ENCODE measurements around the gene ALPL. TPM values are rescaled to one million over a fixed set of nuclear protein-coding genes. Genes with fewer than 3 reads are reported as not detected.

Gene ALPL
- total RNA-seq, 3 donors from 2014 or later = 2.9 to 98.0 (median 17.4) TPM

DNA sequence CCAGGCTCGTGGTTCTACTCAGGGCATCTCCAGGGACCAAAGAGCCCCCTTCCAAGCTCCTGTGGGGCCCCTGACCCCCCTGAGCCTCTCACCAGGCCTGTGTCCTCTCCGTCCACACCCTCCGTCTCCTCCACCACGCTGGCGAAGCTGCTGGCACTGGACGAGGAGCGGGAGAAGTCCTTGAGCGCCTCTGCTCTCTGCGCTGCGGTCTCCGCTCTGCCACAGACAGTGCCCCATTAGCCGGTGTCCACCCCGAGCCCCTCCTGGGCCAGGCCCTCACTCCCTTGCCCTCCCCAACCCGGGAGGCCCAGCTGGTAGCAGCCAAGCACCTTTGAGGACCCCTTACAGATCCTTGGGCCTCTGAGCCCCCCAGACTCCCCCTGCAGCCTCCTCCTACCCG lies 90.2 kb downstream of the ALPL start:
- intact Hi-C loops (cut with DNase I; ENCODE audit: low total_unique reads) = no loop called here
- H3K27ac ChIP-seq = no peak overlapping the region
- TF ChIP-seq POLR2A (IDR thresholded peaks at IDR 0.05) = no peak
- no peak for TF ChIP-seq POLR2AphosphoS5 (IDR thresholded peaks at IDR 0.05)
- TF ChIP-seq, protein P1, sequence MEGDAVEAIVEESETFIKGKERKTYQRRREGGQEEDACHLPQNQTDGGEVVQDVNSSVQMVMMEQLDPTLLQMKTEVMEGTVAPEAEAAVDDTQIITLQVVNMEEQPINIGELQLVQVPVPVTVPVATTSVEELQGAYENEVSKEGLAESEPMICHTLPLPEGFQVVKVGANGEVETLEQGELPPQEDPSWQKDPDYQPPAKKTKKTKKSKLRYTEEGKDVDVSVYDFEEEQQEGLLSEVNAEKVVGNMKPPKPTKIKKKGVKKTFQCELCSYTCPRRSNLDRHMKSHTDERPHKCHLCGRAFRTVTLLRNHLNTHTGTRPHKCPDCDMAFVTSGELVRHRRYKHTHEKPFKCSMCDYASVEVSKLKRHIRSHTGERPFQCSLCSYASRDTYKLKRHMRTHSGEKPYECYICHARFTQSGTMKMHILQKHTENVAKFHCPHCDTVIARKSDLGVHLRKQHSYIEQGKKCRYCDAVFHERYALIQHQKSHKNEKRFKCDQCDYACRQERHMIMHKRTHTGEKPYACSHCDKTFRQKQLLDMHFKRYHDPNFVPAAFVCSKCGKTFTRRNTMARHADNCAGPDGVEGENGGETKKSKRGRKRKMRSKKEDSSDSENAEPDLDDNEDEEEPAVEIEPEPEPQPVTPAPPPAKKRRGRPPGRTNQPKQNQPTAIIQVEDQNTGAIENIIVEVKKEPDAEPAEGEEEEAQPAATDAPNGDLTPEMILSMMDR (IDR thresholded peaks at IDR 0.05) = no peak

DNA sequence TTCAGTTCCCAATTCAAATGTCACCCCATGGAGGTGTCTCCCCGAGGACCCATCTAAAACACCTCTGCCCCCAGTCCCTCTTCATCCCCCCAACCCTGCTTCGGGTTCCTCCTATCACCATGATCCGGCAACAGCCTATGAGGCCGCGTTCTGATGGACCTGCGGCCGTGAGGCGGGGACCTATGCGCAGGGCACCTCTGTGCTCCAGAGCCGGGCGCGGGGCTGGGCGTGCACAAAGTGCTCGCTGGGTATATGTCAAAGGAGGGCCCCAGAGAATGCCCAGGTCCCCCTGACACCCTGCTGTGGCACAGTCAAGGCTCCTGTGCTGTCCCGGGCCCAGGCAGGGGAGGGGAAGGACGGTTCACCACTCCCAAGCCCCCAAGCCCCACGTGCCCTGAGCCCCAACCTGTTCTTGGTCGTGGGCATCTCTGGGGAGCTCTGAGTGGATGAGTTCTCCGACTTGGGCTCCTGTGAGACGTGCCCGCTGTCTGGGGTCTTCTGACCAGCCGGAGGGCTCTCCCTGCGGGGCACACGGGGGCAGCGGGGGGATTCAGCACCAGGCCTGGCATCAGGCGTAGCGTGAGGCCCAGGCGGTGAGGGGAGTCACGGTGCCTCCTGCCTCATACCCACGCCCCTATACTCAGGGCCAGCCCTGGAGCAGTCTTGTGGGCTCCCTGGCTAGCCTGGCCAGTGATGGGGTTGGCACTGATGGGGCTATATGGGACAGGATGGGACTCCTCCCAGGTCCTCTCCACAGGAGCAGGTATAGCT lies 92.2 kb downstream of the ALPL start:
- intact Hi-C loops (cut with DNase I; ENCODE audit: low total_unique reads) = no loop called here
- H3K27me3 ChIP-seq = no peaks in the 10 kb centered on the region
- no peaks in the 10 kb centered on the region for H3K36me3 ChIP-seq
- no peaks in the 10 kb centered on the region for H3K9me3 ChIP-seq
- H3K4me3 ChIP-seq = no peak overlapping the region
- TF ChIP-seq POLR2AphosphoS5 (IDR thresholded peaks at IDR 0.05) = no peak
- TF ChIP-seq POLR2A (IDR thresholded peaks at IDR 0.05) = no peak
- TF ChIP-seq, protein P1 (IDR thresholded peaks at IDR 0.05) = no peak
- H3K27ac ChIP-seq = no peak overlapping the region
- DNase-seq (ENCODE audit: low spot score in 2 of 2) = no peak
- H3K4me1 ChIP-seq = no peaks in the 10 kb centered on the region

More for the DNA sequence above, 90.2 kb downstream of the ALPL start:
- Histone ChIP-seq H3K36me3 (no peaks in the 10 kb centered on the region), H3K4me1 (no peaks in the 10 kb centered on the region), H3K27me3 (no peaks in the 10 kb centered on the region), H3K9me3 (no peaks in the 10 kb centered on the region), H3K4me3 (no peak overlapping the region)
- no peak for DNase-seq (ENCODE audit: low spot score in 2 of 2)

DNA sequence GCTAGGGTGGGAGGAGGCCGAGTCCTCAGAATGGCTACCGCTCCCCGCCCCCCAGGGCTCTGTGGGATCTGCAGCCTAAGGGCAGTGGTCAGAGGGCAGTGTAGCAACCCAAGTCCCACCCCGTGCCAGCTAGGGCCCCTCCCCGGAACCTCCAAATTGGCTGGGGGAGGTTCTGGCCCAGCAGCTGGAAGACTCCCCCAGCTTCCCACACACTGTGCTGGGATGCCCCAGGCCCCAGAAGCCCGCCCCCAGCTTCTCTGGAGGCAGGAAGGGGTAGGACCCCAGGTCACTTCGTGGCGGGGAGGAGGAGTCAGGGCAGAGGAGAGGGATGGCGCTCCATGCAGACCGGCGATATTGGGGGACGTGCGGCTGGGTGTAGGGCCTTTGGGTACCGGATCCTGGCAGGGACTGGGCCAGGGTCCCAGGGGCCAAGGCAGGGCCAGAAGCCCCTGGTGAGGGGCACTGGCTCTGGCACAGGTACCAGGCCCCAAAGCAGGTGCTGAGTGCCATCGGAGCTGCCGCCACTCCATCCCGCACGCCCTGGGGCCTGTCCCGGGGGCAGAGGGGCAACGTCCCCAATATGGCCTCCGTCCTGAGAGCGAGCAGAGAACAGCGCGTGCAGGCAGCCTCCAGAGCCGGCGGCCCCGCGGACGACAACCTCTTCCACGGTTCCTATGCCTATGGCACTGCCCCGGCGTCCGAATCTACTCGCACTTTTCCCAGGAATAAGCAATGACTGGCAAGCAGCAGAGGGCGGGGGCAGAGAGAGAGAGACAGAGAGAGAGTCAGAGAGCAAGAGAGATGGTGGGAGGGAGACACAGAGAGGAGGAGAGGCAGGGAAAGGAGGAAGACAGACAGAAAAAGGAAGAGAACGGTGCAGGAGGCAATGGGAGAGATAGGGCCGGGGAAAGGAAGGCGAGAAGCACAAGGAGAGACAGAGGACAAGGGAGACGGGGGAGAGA lies 94.2 kb downstream of the ALPL start:
- H3K4me1 ChIP-seq = no peaks in the 10 kb centered on the region
- TF ChIP-seq POLR2AphosphoS5 (IDR thresholded peaks at IDR 0.05) = no peak
- TF ChIP-seq POLR2A (IDR thresholded peaks at IDR 0.05) = no peak
- TF ChIP-seq, protein P1 (IDR thresholded peaks at IDR 0.05) = no peak
- no peak overlapping the region for H3K27ac ChIP-seq
- H3K36me3 ChIP-seq = no peaks in the 10 kb centered on the region
- H3K9me3 ChIP-seq = no peaks in the 10 kb centered on the region
- no peak for DNase-seq (ENCODE audit: low spot score in 2 of 2)
- intact Hi-C loops (cut with DNase I; ENCODE audit: low total_unique reads) = no loop called here
- H3K27me3 ChIP-seq = no peaks in the 10 kb centered on the region
- no peak overlapping the region for H3K4me3 ChIP-seq

DNA sequence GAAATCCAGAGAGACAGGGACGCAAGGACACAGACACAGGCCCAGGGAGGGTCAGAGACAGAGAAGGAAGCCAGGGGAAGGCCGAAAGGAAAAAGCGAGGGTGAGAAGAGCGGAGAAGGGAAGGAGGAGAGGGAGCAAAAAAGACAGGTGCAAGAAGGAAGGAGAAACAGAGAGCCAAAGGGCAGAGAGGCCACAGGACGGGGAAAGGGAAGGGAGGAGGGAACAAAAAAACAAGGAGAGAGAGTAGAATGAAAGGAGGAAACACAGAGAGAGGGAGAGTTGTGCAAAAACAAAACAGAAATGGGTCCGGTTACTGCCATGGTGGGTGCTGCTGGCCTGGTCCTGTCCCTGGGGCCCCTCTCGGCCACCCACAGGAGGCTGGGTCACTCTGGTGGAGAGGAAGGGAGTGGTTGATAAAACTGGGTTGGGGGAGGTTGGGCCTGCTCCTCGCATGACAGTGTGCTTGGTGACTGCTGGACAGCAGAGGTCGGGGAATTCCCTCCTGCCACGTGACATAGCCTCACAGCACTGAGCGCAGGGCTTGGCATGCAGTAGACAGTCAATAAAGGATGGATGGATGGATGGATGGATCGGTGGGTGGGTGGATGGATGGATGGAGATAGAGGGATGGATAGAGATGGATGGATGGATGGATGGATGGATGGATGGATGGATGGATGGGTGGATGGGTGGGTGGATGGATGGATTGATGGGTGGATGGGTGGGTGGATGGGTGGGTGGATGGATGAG lies 95.2 kb downstream of the ALPL start:
- no peak overlapping the region for H3K27ac ChIP-seq

More for the DNA sequence above, 95.2 kb downstream of the ALPL start:
- H3K27me3 ChIP-seq = no peaks in the 10 kb centered on the region
- no peak for TF ChIP-seq POLR2A (IDR thresholded peaks at IDR 0.05)
- TF ChIP-seq POLR2AphosphoS5 (IDR thresholded peaks at IDR 0.05) = no peak
- TF ChIP-seq, protein P1 (IDR thresholded peaks at IDR 0.05) = no peak
- H3K4me3 ChIP-seq = no peak overlapping the region
- intact Hi-C loops (cut with DNase I; ENCODE audit: low total_unique reads) = no loop called here
- no peaks in the 10 kb centered on the region for H3K9me3 ChIP-seq
- no peaks in the 10 kb centered on the region for H3K4me1 ChIP-seq
- DNase-seq (ENCODE audit: low spot score in 2 of 2) = no peak
- H3K36me3 ChIP-seq = no peaks in the 10 kb centered on the region

Measured in breast epithelium (tissue), 4 donors.